HG03565 (cell line): ENCODE data around the gene WIPF1.
A peak's percentile ranks its signal among the peaks of the same experiment; 100 is the strongest.
"Not testable (repeated sequence)": the region's sequence is repeated elsewhere in the genome, so short reads cannot be mapped to it uniquely, and the experiment has no call there.

ENCODE experiments used
- ATAC-seq: cut with Tn5 transposase; IDR thresholded peaks from one replicate; pipeline ENCODE4 v1.9.1; 2021; ENCODE audit warnings: mild to moderate bottlenecking, moderate library complexity; ENCODE audit not compliant: unreplicated experiment

Gene WIPF1

GRCh38 chr2:174572556-174572955 is 25.0 kb downstream of the WIPF1 start:
- no peak for ATAC-seq

DNA sequence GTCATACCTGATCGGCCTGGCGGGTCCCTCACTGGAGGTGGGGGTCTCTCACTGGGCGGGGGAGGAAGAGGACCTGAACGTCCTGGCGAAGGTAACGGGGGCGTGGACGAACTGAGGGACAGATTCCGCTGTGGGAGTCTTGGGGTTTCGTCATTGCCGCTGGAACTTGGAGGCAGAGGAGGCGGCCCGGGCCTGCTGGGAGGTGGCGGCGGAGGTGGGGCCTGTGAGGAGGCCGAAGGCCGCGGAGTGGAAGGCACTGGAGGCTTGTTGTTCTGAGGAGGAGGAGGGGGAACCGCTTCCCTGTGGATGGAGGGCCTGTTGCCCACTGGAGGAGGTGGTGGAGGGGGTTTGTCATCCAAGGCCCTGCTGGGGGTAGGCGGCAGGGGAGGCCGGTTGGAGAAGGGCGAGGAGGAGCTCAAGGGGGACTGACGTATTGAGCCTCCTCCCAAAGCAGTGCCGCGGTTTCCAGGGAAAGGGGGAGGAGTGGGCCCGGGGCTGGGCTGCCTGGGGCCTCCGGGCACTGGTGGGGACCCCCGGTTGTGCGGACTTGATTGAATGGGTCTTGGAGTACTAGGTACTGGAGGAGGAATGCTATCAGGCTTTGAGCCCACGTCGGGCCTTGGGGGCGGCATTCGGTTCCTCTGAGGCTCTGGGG is 25.8 kb downstream of the WIPF1 start:
- no peak for ATAC-seq

DNA sequence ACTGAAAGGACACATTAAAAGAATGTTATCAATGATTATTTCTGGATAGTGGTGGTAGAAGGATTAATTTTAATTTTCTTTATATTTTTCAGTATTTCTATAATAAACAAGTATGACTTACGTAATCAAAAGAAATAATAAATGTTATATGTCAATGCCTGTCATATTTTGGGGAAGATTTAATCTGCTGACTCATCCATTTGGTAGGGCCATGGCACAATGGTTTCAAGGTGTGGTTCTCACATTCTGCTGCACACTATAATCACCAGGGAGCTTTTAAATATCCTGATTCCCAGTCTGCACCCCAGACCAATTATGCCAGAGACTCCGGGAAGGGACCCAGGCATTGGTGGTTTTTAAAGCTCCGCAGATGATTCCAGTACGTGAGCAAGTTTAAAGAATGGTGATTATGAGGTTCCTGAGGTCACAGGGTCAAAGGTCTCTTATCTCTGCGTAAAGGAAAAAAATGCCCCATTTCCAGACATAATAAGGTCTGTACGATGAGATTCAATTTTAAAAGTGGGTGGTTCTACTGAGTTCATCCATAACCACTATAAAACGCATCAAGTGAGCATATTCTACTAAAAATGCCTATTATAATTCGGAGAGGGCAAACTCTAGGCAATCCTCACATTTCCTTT is 27.2 kb downstream of the WIPF1 start:
- ATAC-seq = no peak

DNA sequence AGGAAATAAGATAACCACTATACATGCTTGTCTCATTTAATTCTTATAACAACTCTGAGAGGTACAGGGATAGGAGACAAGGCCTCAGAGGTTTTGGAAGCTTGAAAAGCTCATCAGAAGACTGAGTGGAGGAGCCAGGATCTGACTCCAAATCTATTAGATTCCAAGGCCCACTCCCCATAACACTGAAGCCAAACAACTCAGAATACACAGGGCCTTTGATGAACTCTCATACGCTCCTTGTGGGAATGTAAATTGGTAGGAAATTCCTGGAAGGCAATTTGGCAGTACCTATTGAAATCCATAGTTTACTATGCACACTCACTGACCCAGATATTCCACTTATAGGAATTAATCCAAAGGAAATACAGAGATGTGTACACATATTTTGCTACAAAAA is 27.9 kb downstream of the WIPF1 start:
- no peak for ATAC-seq

DNA sequence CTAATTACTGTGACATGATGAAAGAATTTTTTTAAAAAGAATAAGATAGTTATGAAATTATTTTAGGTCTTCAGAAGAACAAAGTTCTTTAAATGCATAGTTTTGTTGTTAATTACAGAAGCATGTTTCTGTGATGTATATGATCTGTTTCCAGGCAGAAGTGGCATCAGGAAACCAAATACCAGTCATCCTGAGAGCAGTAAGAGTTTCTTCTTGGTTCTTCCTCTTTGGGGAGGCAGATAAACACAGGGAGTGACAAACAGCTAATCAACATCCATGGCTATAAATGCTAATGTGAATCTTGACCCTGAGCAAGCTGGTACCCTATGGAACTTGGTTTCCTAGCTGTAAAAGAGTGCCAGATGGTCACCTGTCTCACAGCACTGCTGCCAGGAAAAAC is 29.2 kb downstream of the WIPF1 start:
- no peak for ATAC-seq

GRCh38 chr2:174566871-174567270 is 30.7 kb downstream of the WIPF1 start:
- no peak for ATAC-seq

DNA sequence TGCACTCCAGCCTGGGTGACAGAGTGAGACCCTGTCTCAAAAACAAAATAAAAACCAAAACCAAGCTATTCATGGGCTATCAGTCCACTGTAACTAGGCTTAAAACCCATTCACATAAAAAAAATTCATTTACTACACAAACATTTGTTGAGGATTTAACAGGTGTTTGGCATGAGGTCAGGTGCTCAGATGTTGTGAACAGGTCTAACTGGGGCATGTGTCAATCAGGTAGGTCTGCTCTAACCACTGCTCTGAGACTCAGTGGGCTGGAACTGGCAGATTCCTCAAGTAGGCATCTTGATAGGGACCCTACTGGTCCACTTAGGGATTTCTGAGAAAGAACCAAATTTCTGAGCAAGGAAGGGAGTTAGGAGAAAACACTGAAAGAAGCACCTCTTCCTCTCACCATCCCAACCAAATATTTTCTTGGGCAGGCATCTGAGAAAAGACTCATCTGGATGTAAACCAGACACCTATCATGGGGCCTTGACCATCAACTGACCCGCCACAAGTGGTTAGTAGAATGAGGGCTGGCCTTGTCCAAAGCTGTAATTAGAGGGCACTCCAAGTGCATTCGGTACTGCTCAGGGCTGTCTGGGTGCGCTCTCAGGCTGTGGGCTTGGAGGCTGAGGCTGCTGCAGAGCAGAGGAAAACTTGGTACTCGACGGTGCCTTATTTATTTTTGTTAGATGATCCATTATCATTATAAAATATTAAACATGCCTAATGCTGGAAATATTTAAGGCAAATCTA is 33.9 kb downstream of the WIPF1 start:
- no peak for ATAC-seq

DNA sequence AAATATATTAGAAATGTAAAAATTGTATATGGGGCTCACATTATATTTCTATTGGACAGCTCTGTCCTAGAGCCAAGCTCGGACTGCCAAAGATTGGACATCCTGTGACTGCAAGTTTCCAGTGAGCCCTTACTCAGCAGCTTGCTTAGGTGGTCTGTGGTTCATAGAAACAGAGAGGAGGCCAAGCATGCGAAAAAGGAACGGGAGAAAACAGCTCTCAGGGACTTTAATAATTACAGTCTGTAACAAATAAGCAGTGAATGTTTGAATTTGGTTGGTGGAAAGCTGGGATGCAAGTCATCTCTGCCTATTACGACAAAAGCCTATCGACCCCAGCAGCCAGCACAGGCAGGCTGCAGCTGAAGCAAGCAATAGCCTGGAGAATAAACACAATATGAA is 35.6 kb downstream of the WIPF1 start:
- ATAC-seq = no peak

DNA sequence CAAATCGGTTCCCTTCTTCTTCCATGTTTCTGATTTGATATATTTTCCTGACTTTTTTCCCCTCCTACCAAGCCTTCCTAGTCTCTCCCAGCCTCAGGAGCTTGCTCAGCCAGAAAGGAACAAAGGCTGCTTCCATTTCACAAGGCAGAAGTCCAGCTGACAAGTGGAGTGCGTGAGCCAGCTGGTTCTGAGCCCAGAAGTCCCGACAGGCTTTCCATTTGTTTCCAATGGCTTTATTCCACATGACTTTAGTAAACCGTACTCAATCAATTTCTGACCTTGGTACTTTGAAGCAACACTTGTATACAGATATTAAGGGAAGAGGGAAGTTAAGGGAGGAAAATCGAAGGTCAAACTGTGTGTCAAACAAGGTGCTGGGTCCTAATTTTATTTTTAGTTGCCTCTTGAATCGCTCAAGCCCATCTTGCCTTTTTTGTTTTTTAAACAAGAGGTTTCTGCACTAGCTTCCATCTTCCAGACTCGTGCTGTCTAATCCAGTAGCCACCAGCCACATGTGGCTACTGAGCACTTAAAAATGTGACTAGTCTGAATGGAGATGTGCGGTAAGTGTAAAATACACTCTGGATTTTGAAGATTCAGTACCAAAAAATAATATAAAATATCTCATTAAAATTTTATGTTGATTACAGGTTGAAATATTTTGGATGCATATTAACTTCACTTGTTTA is 36.2 kb downstream of the WIPF1 start:
- no peak for ATAC-seq

DNA sequence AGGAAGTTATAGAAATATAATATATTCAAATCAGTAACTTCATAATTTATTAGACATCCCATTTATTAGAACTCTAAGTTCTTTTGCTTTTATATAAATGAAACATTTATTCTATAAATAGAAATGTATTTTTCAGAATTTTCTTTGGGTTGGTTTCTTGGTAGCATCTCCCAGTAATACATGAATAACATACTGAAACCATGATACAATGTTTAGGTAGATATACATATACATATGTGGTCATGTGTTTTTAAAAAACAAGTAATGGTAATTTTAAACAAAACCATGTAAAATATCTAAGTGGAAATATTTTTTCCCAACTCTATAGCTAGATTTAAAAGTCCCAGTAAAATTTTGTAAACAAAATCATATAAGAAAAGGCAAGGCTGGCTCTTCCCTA is 36.9 kb downstream of the WIPF1 start:
- no peak for ATAC-seq

DNA sequence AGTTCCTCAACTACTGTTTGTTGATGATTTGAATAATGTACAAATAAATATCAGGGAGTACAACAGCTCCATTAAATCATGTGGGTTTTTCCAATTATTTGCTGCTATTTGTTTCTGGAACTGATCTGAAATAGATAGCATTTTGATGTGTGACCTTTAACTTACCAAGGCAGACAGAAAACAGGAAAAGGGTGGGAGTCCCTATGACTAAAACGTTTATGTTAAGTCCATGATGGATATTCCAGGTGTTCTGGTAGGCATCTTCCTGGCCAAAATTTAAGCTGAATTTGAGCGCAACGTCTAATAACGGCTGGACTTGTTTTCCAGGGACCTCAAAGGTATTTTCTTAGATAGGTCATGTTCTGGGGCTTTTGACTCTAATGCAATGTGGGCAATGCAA is 41.6 kb downstream of the WIPF1 start:
- ATAC-seq = no peak

- no peak for ATAC-seq
These were observed 43.0 kb downstream of the WIPF1 start for GRCh38 chr2:174554529-174555150.

GRCh38 chr2:174553811-174554493 is 43.7 kb downstream of the WIPF1 start:
- ATAC-seq = peak; percentile 55

GRCh38 chr2:174552880-174553279 is 44.7 kb downstream of the WIPF1 start:
- no peak for ATAC-seq

DNA sequence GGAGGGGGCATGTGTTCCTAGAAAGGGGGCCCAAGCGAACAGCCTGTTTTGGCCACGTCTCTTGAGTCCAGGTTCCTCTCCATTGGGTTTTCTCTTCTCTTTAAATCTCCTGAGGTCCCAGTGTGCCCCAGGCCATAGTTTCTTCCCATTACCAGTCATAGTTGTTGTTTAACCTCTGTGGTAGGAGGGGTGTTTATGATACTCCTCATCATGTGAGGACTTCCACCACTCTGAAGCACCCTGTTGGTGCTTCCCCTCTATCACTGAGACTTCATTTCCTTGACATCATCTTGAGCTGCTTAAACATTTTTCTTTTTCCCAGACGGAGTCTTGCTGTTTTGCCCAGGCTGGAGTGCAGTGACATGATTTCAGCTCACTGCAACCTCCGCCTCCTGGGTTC is 45.9 kb downstream of the WIPF1 start:
- no peak for ATAC-seq

DNA sequence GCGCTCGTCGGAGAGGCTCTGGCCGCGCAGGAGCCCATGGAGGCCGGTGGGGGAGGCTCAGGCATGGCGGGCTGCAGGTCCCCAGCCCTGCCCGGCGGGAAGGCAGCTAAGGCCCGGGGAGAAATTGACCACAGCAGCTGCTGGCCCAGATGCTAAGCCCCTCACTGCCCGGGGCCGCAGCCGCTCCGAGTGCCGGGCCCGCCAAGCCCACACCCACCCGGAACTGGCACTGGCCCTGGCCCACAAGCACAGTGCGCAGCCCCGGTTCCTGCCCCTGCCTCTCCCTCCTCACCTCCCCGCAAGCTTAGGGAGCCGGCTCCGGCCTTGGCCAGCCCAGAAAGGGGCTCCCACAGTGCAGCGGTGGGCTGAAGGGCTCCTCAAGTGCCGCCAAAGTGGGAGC is 49.0 kb downstream of the WIPF1 start:
- not testable (repeated sequence) for ATAC-seq

- ATAC-seq = not testable (repeated sequence)
These were observed 49.6 kb downstream of the WIPF1 start for GRCh38 chr2:174548021-174548420.

DNA sequence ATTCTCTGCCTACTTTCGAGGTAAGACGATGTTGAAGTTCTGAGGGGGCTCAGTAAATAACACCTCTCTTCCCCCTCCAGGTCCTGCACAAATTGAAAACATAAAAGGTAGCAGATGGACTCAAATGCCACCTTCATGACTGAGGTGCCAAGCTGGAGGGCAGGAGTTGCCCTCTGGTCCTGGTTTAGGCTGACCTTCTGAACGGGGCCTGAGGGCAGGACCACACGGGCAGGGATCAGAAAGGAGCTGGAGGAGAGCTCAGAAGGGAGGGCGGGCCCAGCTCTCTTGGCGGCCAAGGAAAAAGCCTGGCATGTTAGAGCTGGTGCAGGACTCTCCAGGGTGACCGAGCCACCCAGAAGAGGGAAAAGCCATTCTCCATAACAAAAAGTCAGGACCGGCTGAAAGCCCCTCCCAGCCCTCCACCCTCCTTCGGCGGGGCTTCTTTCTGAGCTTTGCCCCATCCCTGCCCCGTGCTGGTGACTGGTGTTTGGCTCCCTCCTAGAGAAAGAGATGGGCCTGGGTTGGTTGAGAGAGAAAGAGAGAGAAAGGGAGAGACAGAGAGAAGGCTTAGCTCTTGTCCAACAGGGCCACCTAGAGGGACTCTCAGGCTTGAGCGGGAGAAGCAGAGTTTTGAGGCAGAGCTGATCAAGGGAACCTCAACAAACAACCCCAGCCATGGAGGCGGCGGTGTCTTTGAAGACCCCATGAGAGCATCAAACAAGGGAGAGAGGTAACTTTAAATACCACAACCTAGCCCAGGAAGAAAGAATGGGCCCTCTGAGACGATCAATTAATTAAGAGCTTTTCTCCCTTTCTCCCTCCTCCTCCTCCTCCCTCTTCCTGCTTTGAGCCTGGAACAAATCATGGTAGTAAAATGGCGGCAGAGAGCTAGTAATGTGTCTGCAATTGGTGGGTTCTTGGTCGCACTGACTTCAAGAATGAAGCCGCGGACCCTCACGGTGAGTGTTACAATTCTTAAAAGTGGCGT is 50.8 kb downstream of the WIPF1 start:
- ATAC-seq = no peak

DNA sequence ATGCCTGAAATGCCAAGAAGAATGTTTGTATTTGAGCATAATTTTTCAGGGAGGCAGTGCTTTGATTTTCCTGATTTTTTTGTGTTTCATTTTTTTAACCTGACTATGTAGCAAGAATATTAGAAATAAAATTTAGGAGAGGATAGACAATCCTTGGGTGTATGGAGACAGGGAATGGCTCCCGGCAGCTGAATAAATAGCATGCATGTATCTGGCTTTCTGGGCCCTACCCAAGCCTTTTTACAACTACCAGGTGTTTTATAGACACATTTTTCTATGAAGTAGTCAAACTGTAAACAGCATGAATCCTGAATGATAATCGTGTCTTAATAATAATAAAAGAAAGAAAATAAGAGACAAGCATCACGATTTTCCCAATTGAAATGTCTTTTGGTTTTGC is 52.4 kb downstream of the WIPF1 start:
- ATAC-seq = no peak
